HG02885 (cell line): ENCODE results near the gene RAPGEF6.
"Not testable (repeated sequence)": the region's sequence is repeated elsewhere in the genome, so short reads cannot be mapped to it uniquely, and the experiment has no call there.

Experiments
- ATAC-seq: cut with Tn5 transposase; IDR thresholded peaks from one replicate; pipeline ENCODE4 v1.9.1; 2021; ENCODE audit warnings: mild to moderate bottlenecking; ENCODE audit not compliant: unreplicated experiment, poor library complexity

The RAPGEF6 gene

DNA sequence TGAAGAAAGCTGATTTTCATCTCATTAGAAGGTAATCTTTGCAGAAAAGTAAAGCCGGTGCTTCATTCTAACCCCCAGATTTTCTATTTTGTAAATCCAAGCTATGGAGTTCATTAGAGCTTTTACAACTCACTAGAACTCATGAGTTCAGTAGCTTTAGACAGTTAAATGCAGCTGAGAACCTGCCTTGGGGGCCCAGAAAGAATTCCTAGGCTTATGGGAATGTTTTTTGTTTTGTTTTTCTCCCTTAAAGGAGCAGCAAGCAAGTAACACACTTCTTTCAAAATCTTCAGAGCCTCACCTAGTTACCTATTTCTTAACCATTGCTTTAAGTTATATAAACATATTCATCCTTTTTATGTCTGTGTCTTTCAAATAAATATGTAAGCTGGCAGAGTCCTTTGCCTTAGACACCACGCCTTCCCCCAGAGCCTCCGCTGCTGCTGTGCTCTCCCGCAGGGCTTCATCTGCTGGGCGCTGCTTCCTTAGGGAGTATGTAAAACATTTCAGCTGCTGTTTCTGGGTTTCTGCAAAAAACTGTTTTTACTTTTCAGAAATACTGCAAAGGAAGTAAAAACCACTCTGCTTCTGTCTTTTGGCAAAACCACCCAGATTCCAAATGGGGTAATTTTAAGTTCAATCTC lies 238.3 kb downstream of the RAPGEF6 start:
- no peak for ATAC-seq

DNA sequence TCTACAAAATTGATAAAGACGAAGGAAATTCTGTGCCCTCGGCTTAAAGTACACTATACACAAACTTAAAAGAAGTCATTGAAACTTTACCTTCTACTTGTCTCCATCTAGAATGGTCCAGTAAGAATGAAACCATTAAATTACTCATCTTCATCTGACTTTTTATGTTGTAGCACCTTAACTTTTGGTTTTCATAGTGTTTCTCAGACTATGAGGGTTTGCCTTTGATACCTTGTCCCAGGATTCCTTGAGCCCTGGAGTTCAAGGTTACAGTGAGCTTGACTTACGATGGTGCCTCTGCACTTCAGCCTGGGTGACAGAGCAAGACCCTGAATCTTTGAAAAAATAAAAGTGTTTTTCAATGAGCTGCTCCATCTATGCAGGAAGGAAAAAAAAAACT lies 239.0 kb downstream of the RAPGEF6 start:
- peak; percentile 85 for ATAC-seq

DNA sequence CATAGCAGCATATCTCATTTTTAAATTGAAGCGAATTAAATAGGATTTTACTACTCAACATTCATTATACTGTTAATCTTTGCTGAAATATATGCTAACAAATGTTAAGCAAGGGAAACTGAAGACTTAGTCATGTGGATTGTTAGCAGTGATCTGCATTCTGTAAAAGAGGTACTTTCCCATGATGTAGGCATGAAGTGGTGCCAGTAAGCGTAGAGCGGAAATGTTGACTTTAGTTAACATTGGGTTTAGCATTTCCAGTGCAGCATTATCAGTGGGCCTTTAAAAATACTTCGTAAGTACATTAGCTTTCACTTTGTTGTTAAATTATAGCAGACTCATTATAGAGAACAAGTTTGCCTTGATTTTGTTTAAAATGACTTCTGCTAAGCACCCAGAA lies 240.9 kb downstream of the RAPGEF6 start:
- ATAC-seq, result peak; percentile 67

DNA sequence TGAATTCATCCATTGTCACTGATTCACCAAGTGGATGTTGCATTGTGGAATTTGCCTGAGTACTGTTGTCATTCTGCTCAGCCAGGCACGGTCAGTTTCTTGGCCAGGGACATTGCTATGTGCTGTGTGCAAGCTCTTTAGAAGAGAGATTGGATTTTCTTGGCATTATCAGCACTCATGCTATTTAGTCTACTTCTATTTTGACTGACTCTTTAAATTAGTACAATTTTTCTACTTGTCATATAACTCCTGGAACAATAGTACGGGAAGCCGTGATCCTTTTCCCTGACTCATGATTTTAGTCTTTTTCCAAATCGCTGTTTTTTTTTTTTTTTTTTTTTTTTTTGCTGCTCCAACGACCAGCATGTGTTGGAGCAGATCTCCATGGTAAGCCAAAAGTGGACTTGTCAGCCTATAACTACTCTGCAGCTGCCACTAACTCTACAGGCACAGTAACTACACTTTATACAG lies 241.5 kb downstream of the RAPGEF6 start:
- ATAC-seq, result no peak

DNA sequence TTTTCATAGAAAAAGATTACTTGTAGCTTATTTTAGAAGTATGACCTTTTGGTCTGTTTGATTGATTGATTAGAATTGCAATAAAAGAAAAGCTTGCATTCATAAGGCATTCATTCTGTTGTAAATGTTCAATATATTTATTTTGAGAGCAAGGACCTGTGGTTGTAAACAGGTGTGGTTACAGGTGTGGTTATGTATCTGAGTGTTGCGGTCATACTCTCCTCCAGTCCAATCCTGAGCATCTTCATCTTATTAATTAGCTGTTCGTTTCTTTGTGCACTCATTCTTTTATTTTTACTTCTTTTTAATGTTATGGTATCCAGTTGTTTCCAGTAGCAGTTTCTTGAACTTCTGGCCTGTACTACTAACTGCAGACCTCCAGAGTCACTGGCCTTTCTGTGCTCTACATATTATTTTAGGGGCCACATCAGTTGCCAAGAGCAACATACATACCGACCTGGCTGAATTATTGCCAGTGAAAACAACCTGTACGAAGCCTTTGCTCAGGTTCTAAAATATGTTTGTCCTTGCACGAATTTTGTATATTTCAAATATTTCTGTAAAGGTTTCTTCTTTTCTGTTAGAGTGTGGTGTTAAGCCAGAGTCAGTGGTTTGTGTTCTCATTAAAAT lies 242.4 kb downstream of the RAPGEF6 start:
- ATAC-seq, result no peak

DNA sequence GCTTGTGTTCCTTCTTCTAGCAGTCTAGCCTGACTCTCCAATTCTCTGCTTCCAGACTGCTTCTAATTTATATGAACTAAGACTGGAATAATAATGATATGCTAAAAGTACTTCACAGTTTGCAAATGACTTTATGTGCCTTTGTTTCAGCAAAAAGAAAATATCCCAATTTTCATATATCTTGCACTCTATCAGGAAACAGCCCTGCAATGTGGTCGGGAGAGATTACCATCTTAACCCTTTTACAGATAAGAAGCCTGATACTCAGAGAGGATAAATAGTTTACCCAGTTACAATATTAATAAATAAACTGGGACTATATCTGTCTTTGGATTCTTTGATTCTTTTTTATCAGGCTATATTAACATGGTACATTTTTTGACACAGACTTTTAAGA lies 245.2 kb downstream of the RAPGEF6 start:
- no peak for ATAC-seq

DNA sequence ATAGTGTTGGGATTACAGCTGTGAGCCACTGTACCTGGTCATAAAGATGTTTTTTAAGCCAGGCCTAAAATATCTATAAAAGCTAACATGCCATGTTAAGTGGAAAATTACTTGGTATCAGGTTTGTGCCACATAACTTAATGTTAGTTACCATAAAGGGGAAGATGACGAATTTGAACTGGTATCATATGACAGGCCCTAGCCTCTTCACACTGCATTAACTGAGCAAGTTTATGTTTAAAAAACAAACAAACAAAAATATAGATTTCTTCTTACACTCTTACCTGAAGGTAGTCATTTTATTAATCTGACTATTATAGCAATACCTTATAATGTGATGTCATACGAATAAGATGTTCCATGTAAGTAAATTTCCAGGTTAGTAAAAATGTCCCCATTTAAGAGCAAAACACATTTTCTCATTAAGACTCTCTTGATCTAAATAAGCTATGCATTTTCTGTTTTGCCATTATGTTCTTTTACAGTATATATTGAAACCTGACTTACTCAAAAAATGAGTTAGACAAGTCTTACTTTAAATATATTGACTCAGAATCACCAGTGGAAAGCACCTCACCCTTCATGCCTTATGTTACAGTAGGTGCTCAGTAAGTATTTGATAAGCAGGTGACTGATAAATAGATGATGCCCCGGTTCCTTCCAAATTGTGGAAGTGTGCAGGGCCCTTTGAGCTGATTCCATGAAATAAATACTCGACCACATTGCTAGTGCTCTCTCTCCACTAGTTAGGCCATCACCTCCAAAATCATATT lies 245.7 kb downstream of the RAPGEF6 start:
- no peak for ATAC-seq

DNA sequence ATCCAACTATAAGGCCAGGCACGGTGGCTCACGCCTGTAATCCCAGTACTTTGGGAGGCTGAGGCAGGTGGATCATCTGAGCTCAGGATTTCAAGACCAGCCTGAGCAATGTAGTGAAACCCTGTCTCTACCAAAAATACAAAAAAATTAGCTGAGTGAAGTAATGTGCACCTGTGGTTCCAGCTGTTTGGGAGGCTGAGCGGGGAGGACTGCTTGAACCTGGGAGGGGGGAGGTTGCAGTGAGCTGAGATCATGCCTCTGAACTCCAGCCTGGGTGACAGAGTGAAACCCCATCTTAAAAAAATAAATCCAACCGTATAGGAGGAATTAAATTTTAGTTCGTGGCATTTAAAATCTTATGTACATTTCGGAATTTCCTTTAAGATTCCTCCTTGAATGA lies 247.8 kb downstream of the RAPGEF6 start:
- ATAC-seq, result no peak

DNA sequence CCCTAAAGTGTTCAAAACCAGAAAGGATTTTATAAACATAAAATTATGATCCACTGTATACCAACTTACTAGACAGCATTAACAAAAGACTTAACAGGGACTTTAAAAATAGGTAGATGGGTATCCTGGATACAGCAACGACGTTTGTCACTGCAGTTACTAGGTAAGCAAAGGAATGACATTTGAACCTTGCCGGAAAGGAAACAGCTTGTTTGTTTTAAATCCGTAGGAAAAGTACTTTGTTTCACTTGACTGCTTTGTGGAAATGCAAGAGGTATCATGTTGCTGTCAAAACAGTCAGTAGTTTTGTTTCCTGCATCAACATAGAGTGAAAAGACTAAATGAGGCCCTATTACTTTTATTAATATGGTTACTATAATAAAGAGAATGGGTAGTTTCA lies 248.2 kb downstream of the RAPGEF6 start:
- no peak for ATAC-seq

DNA sequence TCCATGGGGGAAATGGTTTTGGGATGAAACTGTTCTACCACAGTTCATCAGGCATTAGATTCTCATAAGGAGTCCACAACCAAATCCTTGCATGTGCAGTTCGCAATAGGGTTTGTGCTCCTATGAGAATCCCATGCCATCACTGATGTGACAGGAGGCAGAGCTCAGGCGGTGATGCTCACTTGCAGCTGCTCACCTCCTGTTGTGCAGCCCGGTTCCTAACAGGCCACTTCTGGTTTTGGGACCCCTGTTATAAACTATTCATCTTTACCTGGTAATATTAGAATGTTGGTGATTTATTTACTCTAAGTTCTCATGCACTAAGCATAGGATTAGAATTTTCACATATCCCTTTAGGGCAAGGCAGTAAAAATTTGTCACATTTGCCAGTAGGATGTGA lies 248.9 kb downstream of the RAPGEF6 start:
- ATAC-seq, result no peak

DNA sequence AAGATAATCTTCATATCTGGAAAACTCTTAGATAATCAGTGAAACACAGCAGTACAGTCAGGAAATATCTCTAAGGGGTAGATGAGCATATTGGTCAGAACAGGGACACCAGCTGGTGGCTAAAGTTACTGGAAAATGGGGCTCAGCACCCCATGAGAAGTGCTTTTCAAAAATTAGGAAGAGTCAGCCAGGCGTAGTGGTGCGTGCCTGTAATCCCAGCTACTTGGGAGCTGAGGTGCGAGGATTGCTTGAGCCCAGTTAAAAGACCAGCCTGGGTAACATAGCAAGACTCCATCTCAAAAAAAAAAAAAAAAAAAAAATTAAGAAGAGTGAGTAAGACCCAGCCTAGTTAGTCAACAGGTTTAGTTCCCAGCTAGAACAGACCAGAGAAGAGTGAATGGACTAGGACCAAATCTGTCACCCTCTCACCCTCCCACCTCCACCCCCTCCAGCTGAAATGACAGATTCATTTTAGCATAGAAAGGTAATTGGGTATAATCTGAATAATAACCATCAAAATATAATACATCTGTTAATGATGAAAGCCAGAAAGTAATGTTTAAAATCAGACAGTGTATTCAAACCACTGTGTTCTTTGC lies 250.3 kb downstream of the RAPGEF6 start:
- ATAC-seq, result no peak

DNA sequence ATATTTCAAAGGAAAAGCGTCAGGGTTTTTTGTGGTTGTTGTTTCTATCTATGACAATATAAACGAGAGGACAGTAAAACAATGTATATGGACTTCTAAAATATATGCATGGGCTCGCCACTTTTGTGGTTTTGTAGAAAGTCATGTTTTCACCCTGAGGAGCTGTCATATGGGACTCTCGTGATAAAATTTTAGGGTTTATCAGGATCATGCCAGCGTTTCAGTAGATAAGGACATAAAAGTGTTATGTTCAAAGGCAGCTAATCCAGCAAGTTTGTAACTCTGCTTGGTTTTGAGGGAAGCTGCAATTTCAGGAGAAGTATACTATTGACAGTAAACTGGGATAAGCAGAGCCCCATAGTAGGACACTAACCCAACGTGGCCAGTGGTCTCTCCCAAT lies 250.9 kb downstream of the RAPGEF6 start:
- no peak for ATAC-seq

DNA sequence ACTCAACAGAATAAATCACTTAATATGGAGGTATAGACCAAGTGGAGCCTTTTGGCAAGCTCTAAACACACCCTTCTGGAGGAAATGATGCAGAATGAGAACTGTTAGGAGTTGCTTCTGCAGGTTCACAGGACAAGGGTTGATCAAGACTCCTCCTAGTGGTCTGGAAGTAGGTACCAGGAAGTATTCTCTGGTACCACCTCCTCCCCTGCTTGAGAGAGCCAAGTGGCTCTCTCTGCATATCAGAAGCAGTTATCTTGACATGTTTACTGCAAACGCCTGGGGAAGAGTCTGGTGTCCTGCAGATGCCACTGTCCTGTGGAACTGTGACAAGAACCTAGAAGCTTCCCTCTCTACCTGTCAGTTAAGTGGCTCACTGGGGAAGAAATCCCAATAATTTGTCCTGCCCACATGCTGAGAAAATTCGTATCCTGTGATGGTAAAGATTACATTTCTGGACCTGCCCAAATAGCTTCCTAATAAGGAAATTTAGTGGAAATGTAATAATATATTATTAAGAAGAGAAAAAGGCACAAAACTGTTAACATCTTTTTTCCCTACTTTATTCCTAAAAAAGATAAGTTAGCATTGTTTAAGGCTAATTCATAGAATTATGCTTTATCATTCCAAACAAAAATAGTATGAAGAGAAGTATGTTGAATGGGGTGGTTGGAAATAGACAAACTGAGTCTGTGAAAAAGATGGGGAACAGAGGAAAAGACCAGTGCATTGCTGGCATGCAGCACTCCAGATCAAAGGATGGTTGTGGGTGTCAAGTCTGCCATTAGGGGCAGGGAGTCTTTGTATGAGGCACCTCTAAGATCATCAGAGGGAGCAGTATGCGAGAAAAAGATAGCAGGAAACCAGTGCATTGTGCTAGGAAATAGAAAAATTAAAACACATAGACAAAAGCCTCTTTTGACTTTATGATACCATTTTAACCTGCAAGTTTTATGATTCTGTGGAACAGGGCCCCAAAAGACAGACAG lies 252.3 kb downstream of the RAPGEF6 start:
- ATAC-seq, result peak; percentile 69

DNA sequence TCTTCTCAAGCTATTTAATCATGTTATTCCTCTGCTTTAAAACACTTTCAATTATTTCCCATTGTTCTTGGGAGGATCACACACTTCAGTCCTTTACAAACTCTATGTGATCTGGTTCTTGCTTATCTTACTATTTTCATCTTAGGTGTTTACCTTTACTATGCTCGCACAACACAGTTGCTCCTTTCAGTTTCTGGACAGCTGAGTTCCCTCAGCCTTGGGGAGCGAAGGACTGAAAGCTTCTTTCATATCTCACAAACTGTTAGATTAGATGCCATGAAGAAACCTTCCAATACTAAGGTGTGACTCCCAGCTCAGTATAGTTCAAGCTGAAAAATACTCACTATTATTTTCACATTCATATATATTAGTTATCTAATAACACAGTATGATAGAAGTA lies 253.3 kb downstream of the RAPGEF6 start:
- ATAC-seq, result peak; percentile 58

DNA sequence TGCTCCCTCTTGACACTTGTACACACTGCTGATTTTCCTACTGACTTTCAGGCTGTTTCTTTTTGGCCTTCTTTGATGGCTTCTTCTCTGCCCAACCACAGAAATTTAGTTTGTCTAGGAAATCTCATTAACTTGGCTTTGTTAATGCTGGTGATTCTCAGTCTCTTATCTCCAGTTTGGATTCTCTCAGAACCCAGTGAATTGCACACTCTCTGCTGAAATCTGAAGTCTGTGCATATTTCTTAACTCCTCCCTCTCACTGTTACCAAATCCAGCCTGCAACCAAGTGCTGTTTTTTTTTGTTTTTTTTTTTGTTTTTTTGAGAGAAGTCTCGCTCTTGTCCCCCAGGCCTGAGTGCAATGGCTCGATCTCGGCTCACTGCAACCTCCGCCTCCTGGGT lies 254.0 kb downstream of the RAPGEF6 start:
- ATAC-seq, result no peak

DNA sequence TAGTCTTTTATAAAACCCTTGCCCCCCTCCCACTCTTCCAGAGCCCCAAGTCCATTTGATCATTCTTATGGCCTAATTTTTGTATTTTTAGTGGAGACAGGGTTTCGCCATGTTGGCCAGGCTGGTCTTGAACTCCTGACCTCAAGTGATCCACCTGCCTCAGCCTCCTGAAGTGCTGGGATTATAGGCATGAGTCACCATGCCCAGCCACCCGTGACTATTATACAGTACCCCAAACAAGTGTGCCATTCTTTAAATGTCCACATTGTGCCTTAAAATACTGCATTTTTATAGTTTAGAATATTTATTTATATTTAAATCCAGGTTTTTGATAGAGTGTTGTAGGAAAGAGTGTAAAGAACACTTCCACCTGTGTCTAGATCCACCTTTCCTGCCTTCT lies 254.8 kb downstream of the RAPGEF6 start:
- not testable (repeated sequence) for ATAC-seq

DNA sequence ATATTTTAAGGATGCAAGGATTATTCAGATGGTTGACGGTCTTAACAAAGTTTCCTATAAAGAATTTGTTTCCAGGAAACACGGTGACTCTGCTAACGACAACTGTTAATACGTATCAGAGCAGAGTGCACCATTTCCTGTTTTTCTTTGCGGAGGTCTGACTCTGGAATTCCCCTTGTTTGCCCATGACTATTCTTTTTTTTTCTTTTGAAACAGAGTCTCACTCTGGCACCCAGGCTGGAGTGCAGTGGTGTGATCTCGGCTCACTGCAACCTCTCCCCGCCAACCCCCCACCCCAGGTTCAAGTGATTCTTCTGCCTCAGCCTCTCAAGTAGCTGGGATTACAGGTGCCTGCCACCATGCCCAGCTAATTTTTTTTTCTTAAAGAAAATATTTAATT lies 255.3 kb downstream of the RAPGEF6 start:
- peak; percentile 35 for ATAC-seq

DNA sequence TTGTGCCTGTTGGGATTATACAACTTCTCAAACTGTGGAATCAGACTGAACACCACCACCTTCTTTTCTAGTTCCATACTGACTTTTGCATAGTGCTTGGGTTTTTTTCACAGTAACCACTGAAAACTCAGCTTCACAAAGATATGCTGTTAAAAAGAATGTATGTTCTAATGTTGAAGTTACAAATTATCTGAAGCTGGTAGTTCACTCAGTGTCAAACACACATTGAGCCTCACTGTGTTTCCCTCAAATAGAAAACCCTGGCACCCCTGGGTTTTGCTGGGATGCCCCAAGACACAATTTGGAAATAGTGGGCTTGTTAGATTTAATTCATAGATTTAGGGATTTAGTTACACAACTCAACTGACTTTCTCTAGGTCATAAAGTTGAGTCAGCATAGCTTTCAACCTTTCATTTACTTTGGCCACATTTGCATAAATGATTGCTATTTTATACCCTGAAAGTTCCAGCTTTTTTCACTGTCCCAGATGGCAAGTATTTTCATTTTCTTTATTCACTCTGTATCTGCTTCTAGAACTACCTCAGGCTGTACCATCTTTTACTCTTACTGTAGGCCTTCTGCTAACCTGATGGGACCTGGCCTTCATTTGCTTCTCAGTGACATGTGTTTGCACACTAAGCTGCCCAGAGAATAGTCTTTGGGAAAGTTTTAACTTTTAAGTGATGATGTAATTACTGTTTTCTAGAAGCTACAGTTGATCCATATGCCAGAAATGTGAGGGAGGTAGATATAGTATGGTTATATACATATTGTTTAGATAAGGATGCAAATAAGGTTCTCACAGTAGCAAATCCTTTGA lies 256.1 kb downstream of the RAPGEF6 start:
- ATAC-seq, result peak; percentile 12

DNA sequence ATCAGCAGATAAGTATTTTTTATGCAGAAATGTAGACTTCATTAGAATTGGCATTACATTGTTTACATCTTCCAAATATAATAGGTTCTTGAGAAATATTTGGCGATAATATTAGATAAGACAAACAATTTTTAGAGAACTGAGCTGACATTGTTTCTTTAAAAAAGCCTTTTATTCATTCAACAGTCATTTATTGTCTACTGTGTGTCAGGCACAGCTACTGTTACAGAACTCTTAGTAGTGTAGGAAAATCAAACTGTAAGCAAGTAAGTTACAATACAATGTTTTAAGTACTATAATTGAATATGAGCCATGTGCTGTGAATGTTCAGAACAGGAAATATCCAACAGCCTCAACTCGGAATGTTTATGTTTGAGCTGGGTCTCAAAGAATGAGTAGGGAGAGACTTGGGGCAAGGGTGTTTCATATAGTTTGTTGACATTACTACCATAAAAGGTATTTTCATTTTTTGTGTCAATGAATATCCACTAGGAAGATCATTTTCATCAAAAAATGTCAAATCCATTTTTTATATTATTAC lies 257.2 kb downstream of the RAPGEF6 start:
- ATAC-seq, result no peak
